Measurements from ENCODE around the gene GOLT1A. TPM values are rescaled to one million over a fixed set of nuclear protein-coding genes. Genes with fewer than 3 reads are reported as not detected.

The GOLT1A gene
- total and polyA plus RNA-seq, 2 of the 8 experiments (the other 6 are each of a cell fraction or from before 2014, with no cell fraction given) = 7.5 to 8.5 TPM

GRCh38 chr1:204181116-204181515 is 32.7 kb downstream of the GOLT1A start (continued):
- TF ChIP-seq ATF2 (IDR thresholded peaks at IDR 0.05; ENCODE audit: low read length) (no peak), JUND (IDR thresholded peaks at IDR 0.05; ENCODE audit: low read length) (no peak), SAP30 (IDR thresholded peaks at IDR 0.05; ENCODE audit: insufficient read depth, insufficient replicate concordance, low read length) (no peak), BRCA1 (IDR thresholded peaks at IDR 0.05; ENCODE audit: low read depth, low read length) (no peak)
